ENCODE measurements around the gene PARVA. TPM values are rescaled to one million over a fixed set of nuclear protein-coding genes. Genes with fewer than 3 reads are reported as not detected.

PARVA gene
- total RNA-seq, 1 experiment from 2014 or later: 18.1 TPM

GRCh38 chr11:12353534-12353933, 23.8 kb upstream of the PARVA start:
- H3K23ac ChIP-seq (ENCODE audit: insufficient read length, low read depth, low read length): no peak overlapping the region
- DNase-seq: no peak
- H3K4me3 Mint-ChIP-seq: no peak overlapping the region

More at GRCh38 chr11:12353534-12353933, 23.8 kb upstream of the PARVA start:
- peaks cover 12% of the 10 kb centered on the region for H3K27me3 Mint-ChIP-seq (ENCODE audit: low read depth)
- Histone ChIP-seq H3K27ac (ENCODE audit: insufficient read length, low read depth, low read length) (no peak overlapping the region), H4K8ac (replicated peaks; ENCODE audit: insufficient read length, low read depth, low read length) (no peak overlapping the region), H3K23me2 (ENCODE audit: insufficient read length, low read depth, low read length, poor library complexity, severe bottlenecking) (no peaks in the 10 kb centered on the region), H2AFZ (ENCODE audit: low read length) (no peak overlapping the region), H3K4me1 (ENCODE audit: insufficient read depth, low read length) (no peaks in the 10 kb centered on the region), H2BK120ac (ENCODE audit: low read depth, low read length, poor library complexity, severe bottlenecking) (no peak overlapping the region), H3K79me1 (ENCODE audit: insufficient read depth, low read depth, low read length, poor library complexity, severe bottlenecking) (no peaks in the 10 kb centered on the region), H3K18ac (ENCODE audit: insufficient read length, low read depth, low read length) (no peak overlapping the region), H3T11ph (ENCODE audit: low read length) (no peak overlapping the region), H3K27me3 (ENCODE audit: insufficient read depth, low read length) (no peaks in the 10 kb centered on the region), H3K14ac (ENCODE audit: insufficient read depth, low read length) (no peak overlapping the region), H2AK5ac (ENCODE audit: insufficient read length, low read length) (no peak overlapping the region), H4K5ac (ENCODE audit: insufficient read length, low read depth, low read length) (no peak overlapping the region), H3K4me2 (ENCODE audit: insufficient read depth, insufficient read length, low read length) (no peak overlapping the region), H2BK12ac (ENCODE audit: insufficient read length, low read depth, low read length) (no peak overlapping the region), H3K4ac (ENCODE audit: low read depth, low read length) (no peak overlapping the region), H3K56ac (ENCODE audit: insufficient read length, low read depth, low read length) (no peak overlapping the region), H4K91ac (ENCODE audit: insufficient read length, low read depth, low read length) (no peak overlapping the region), H3K9ac (ENCODE audit: extremely low read depth, insufficient read length, low read length) (no peak overlapping the region), H4K20me1 (ENCODE audit: control insufficient read depth, insufficient read depth, insufficient read length) (no peaks in the 10 kb centered on the region), H2BK15ac (ENCODE audit: low read depth, low read length) (no peak overlapping the region), H3K9me3 (ENCODE audit: control insufficient read depth, low read depth, low read length) (no peaks in the 10 kb centered on the region), H2BK5ac (ENCODE audit: insufficient read length, low read length) (no peak overlapping the region), H2BK20ac (ENCODE audit: low read depth, low read length, poor library complexity, severe bottlenecking) (no peak overlapping the region), H3K79me2 (ENCODE audit: insufficient read depth, low read length) (no peaks in the 10 kb centered on the region)
- H3K9me3 Mint-ChIP-seq: no peaks in the 10 kb centered on the region
- H3K4me1 Mint-ChIP-seq: peaks cover 6 to 10% of the 10 kb centered on the region in 2 experiments
- TF ChIP-seq CTCF (conservative IDR thresholded peaks at IDR 0.05): no peak
- no peaks in the 10 kb centered on the region for H3K36me3 Mint-ChIP-seq (ENCODE audit: insufficient read depth in 1 of 3, low read depth in 3 of 3)
- H3K27ac Mint-ChIP-seq: no peak overlapping the region; a peak in 1 of 7 replicates
- WGBS (ENCODE audit: extremely low coverage, insufficient read length, low lambda C conversion rate): no CpG with 5 or more reads among the region's 1 CpG
